ENCODE results near the gene HOXD4.

The HOXD4 gene

DNA sequence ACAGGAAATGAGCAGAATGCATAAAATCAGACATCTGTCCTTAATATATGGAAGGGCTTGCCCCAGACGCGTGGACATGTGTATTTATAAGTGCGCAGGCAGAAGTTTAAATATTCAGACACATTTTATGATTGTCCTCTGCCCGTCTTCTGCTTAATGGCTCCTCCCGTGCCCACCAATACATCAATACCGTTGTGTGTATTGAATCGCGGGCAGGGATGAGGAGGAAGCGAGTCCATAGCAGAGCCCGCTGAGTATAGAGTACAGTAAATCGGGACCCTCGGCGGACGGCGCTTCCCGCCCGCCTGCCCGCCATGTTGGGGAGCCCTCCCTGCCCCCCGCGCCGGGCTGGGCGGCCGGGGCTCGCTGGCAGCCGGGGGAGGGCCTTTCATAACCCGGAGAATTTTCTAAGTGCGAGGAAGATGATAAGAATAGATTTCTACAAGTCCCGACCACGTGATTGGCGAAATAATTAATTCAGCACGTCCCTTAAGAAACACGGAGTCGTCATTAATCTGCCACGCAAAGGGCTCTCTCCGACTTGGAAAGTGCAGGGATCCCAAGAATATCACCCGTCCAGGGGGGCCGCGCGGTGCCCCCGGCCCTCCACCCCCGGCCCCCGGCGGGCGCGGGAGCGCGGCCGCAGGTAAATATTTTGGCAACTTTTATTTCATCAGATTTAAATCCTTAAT, 5.6 kb downstream of the HOXD4 start, which contains the start of gene HOXD3:
Gene HOXD3, plus strand, starts transcription at position 501 of the 692 bp plus-strand sequence. CDS start 11,808 bp downstream, outside the sequence.
- no peak for DNase-seq (ENCODE audit: low spot score)

DNA sequence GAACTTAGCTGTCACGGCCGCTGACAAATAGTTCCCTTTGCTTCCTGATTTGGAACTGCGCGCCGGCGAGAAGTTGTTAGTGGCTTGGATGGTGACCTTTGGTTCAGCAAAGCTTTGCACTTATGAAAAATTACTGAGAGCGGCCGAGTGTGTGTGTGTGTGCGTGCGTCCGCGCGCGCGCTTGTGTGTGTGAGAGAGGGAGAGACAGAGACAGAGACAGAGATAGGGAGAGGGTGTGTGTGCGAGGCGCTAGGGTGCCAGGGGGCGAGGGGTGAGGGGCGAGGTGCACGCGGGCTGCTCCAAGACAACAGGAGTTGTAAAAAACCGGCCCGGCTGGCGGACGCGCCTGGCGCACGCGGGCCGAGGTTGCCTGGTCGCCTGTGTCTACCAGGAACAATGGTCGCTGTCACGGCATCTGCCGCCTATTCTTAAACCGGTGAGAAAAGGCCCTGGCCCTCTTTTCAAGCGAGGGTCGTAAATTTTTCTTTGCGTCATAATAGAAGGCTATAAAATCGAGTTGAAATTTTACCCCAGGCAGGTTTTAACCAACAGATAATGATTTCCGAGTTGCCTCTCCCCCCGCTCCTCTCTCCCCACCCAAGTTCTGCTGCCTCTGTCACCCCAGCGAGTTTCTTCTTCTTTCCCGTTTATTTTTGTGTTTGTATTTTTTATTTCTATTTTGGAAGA, 6.3 kb downstream of the HOXD4 start:
- peak; percentile 52 for DNase-seq (ENCODE audit: low spot score)

DNA sequence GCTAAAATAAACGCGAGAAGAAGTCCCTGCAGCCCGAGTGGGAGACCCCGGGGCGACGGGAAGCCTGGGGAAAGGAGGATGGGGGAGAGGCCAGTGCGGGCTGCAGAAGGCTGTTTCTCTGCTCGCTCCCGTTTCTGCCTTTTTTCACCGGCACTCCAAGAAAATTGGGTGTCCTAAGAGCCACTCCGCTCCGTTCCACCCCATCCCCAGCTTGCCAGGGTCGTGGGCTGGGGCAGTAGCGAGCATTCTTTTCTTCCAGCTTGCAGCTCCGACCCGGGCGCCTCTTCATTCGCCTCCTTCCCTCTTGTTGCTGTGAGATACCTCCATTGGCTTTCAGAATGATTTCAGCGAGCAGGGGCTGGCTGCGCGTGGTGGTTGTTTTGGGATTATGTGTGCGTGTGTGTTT, 6.8 kb downstream of the HOXD4 start:
- no peak for DNase-seq (ENCODE audit: low spot score)

DNA sequence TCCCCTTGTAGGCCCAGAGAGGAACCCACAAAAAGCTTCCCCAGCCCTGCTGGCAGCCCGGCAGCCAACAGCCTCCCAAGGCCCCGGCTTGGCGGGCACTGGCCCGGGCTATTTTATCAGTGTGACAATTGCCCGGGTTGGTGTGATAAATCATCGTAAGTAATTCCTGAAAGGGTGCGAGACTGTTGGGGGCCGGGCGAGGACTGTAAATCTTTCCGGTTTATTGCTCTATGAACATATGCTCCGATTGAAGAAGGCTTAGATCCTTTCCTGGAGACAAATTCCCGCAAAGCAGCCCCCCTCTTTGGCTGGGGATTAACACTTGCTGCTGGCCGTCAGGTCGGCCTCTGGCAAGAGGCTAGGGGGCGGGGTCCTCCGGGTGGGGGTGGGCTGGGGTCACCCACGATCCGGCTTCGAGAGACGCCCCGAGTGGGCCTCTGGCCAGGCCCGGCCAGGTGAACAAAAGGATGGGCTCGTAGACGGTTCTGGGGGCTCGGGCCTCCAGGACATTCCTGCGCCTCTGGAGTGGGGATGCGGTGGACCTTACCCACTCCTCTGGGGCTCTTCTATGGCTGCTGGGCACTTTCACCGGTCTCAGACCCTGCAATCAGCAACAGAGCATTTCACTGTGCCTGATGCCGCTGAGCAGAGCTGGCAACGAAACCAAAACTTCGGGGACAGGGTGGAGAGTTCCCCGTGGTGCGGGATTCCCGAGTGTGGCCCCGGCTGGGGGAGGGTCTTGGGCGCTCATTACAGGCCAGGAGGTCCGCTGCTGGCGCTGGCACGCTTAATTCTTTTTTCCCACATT, 7.7 kb downstream of the HOXD4 start:
- DNase-seq (ENCODE audit: low spot score) = peak; percentile 50

DNA sequence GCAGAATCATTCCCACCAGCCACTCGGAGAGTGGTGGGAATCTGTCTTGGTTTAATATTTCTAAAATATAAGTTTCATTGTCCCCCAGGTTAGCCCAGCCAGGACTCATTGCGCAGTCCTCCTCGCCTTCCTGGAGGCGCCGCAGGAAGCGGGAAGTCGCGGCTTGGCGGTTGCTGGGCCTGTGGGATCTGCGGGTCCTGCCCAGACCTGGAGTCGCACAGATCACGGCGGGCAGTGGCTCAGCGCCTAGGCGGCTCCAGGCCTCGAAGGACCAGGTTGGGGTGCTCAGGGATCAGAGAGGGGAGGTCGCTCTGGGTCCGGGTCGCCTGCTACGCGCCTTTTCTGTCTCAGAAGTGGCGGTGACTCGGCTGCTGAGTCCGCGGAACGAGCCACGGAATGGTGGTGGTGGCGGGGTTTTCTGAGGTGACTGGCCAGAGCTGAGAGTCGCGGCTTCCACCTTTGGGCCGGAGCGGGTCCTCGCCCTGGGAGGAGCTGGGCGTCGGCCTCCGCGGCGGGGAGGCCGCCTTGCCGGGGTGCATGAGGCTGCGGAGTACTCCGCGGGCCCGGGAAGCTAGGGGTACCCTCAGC, 8.4 kb downstream of the HOXD4 start:
- peak; percentile 43 for DNase-seq (ENCODE audit: low spot score)

DNA sequence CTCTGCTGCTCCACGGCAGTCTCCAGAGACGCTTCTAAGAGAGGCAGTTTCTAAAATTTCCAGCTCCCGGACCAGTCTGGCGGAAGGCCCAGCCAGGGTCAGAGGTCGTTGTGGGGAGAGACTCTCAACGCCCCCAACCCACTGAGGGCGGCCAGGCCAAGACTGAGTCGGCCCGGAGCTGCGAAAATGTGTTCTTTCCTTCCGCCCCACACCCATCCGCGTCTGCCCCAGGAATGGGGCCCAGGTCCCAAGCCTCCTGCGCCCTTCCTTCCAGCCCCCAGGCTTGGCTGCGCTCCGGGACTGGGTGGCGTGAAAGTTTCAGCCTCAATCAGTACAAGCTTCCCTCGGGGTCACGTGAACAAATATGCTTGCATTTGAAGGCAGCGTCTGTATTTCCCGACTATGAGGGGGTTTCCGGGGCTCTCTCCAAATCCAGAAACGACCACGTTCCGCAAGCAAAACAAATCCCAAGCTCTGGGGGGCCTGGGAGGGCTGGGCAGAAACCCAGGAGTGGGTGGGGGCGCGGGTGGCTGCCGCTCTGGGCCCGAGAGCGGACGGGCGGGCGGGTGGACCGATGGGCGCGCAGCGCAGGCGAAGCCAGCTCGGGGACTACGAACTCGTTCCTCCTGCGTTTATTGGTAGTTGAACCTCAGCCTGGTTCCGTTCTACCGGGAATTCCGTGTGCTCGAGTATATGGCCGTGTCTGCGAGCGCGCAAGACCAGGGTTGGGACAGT, 9.1 kb downstream of the HOXD4 start:
- DNase-seq (ENCODE audit: low spot score) = peak; percentile 48

DNA sequence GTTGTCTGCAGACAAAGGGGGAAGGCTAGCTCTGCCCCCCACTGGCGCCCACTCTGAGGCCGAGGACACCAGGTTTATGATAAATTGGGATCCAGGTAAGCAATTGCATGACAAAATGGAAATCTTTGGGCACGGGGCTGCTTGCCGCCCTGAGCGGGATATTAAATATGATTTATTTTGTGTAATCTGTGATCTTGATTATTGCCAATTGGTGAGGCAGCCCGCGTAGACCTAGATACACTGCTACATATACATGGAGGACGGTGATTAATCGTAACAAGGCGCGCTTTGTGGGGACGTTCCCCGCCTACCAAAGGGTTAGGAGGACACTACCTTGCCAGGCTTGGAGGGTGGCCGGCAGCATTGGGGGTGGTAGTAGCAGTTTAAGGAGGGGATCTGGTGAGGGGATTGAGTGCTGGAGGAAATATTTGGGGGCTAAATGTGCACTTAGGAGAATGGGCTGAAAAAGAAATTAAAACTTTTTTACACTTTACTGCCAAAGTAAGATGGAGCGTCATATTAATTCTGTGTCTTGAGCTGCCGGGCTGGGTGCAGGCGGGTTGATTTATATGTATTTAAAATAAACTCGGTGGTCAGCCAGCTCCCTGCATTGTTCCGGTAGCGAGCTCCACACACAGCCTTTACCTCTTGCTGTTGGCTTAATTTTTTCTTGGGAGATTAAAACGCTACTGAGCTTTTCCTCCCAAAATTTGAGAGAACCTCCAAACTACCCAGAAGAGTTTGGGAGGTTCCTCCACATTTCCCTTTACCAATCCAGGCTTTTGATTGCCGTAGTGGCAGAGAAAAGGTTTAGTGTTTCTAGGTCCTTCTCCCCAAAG, 9.9 kb downstream of the HOXD4 start:
- DNase-seq (ENCODE audit: low spot score) = peak; percentile 35

DNA sequence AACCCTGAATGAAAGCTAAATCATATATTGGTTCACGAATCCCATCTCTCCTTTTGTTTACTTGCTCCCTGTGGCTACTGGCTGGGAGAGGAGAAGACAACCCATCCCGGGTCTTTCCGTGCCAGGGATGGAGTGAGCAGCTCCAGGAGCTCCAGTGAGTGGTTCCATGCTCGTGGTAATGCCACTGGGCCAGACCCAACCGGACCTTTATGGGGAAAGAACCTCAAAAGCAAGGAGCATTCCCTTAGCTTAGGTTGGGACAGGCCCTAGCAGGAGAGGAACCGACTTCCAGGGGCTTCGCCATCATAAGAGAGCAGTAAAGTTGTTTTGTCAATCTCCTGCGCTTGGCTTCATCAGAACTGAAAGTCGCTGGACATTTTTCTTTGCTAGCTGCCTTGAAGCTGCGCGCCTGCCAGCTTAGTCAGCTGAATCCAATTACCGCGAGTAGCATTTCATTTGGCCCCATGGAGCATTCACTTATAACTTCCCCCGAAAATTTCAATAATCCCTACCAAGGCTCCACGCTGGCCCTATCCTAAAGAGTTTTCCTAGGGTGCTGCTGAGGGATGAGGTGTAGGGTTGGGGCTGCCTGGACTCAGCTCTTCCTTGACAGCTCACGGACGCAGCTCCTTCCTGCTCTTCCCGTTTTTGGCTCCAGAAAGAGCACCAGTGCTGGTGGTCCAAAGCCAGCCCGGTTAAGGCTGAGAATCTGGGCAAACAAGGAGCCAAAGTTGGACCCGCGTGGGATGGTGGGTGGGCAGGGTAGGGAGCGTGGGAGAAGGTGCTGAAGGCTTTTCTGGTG, 10.7 kb downstream of the HOXD4 start:
- DNase-seq (ENCODE audit: low spot score) = peak; percentile 75

DNA sequence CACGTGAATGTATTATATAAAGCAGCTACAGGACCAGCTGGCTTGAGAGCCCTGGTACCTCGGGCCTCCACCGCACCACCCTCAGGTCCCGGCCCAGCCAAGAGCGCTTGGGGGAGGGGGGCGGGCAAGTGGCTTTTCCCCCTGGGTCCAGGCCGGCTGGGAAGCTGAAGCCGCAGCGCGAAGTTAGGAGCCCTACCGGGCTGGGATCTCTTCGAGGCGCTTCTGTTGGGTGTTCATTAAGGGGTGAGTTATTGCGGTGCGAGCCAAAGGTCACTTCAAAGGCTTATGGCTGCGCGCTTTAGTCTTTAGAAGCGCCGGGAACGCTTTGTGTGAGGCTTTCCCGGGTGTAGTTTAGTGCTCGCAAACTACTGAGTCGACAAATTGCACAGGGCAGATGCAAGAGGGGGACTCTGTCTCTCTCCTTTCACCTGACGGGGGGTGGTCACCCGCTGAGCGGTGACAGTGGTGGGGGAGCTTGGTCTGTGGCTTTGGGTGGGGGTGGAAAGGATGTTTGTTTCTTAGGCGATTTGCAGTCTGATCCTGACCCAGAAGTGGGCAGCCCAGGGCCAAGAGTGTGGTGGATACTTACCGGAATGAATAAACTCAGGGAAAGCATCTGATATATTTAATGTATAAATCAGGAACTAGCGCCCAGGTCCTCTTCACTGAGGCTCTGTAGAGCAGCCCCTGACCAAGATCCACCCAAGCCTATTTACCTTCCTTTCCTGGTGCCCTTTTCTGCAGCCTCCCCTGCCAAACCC, 11.7 kb downstream of the HOXD4 start:
- peak; percentile 30 for DNase-seq (ENCODE audit: low spot score)

DNA sequence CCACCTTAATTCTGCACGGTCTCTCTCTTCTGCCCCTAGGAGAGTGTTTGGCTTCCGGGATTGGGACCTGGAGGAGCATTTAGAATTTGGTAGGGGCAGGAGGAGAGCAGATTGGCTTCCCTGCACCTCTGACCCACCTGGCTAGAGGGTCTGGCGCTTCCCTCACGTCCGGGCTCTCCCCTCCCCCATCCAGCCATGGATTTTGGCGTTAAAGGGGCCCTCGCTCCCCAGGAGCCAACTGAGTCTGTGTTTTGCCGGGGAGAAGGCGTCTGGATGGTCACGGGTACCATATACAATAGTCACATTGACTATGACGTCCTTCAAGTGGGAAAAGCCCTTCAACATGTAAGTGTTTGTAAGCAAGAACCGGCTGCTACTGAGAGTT, 12.3 kb downstream of the HOXD4 start:
- DNase-seq (ENCODE audit: low spot score) = no peak

DNA sequence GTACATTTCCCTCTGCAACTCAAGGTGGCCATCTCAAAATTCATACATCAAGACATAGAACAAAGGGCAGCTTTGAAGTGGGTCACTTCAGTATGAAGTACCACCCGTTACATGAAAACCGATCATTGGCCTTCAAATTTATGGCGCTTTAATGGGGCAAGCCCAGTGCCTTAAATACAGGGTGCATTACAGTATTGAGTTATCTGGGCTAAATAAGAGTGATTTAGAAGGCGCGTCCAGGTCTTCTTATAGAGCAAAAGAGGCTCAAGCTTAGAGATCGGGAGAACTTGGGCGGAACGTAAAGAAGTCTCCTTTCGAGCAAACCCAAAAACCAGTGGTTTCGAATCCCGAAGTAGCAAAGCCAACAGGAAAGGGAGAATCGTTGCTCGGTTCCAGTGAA, 12.9 kb downstream of the HOXD4 start:
- no peak for DNase-seq (ENCODE audit: low spot score)

DNA sequence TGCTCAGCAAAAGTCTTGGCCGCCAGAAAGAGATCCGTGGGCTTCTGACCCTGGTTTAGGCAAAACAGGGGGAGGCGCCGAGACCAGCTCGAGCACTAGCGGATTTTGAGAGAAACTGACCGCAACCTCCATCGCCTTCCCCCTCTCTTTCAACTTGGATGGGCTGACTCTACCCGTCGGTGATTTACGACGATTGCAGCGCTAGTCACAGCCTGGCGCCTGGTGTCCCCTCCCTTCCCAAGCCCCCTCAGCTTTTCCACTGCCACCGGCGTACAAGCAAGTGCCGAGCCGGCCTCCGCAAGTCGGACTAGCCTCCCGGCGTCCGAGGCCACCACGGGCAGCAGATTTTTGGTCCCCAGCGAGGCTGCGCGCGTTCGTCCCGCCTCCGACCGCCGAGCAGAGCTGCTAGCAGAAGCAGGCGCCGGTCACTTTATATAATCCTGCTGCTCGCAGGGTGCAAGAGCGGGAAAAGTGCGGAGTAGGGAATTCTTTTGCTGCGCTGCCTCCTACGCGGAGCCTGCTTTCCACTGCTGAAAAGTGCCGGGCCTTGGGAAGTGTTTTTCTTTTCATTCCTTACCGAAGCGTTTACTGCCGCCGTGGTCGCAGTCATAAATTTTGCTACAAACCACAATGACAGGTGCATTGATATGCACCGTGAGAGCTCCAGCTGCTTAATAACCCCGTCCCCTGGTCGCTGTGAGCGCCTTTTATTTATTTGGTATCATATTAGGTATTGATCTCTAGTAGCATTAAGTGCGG, 13.4 kb downstream of the HOXD4 start:
- peak; percentile 51 for DNase-seq (ENCODE audit: low spot score)

DNA sequence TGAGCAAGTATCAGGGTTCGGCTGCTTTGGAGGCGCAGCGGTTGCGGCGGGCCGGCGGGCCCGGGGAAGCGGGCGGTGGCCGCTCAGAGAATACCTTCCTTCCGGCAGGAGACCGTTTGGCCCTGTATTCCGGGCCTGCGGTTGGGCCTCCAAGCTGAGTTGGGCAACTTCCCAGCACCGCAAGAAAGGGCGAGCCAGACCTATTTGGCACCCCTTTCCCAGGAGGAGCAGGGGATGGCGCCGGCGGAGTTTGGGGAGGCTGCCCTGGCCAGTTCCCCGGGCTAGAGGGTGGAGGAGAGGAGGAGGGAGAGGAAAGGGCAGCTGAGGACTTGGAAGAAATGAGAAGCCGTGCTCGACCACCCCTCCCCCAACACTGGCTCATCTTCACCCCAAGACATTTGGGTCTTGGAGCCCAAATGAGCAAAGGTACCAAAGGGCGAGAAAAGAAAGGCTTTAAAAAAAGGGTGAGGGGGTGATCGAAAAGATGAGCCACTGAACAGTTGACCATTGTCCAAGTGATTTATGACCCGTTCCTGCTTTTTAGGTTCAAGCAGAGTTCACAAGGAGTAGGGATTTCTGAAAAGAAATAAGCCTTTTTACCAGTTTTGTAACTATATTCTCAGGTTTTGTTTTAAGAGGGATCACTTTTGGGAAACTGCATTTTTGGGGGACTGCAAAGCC, 14.2 kb downstream of the HOXD4 start:
- DNase-seq (ENCODE audit: low spot score) = no peak

DNA sequence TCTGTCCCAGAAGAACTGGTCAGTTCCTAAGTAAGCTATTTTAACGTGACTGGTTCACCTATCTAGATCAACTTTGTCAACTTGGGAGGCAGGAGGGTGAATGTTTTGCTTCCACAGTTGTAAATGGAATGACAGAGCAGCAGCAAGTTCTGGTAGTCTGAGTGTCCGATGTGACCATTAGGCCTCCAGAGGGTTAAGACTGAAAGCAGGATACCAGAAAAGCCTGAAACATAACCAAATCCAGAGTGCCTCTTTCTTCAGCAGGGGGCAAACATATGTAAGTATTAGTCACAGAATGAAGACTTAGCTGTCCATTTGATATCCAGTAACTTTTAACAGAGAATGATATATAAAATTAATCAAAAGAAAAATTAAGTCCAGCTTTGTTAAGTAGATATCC, 14.9 kb downstream of the HOXD4 start:
- DNase-seq (ENCODE audit: low spot score) = no peak

DNA sequence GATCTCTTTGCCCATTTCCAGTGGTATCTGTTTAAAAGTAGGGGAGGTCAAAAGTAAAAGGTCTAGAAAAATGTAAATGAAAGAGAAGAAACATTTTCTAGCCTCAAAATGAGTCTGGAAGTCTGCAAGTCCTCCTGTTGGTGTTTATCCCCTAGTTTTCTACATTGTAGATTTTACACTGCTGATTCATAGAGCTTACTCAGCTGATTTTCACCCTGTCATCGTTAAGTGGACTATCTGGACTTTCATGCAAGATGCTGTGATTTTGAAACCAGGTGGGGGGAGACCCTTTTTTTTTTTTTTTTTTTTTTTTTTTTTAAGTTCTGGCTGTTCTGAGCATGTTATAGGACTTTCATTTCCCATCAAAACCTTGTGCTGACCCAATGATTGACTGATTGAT, 16.0 kb downstream of the HOXD4 start:
- no peak for DNase-seq (ENCODE audit: low spot score)

DNA sequence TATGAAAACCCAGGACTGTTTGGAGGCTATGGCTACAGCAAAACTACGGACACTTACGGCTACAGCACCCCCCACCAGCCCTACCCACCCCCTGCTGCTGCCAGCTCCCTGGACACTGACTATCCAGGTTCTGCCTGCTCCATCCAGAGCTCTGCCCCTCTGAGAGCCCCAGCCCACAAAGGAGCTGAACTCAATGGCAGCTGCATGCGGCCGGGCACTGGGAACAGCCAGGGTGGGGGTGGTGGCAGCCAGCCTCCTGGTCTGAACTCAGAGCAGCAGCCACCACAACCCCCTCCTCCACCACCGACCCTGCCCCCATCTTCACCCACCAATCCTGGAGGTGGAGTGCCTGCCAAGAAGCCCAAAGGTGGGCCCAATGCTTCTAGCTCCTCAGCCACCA, 17.8 kb downstream of the HOXD4 start:
- no peak for DNase-seq (ENCODE audit: low spot score)

DNA sequence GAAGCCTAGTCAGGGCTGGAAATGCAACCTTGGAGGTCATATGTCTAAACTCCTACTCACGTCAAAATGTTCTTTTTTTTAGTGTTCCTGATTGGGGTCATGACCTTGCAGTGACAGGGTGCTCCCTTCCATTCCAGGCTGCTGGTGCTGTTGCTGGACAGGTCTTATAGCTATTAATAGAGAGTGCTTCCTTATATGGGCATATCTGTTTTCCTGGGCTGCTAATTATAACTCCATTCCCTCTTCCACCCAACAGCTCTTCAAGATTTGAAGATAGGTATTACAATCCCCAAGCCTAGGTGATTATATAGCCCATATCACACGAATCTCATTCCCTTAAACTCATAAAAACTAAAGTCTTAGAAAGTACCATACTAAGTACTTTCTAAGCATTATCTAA, 18.4 kb downstream of the HOXD4 start:
- DNase-seq (ENCODE audit: low spot score) = no peak
